ENCODE data around the gene RGS9. TPM values are rescaled to one million over a fixed set of nuclear protein-coding genes. Genes with fewer than 3 reads are reported as not detected.
"Not testable (repeated sequence)": the region's sequence is repeated elsewhere in the genome, so short reads cannot be mapped to it uniquely, and the experiment has no call there.

Gene RGS9
- total RNA-seq, 2 donors from 2014 or later = 4.3 to 4.4 TPM

- Histone ChIP-seq H3K27me3 (no peaks in the 10 kb centered on the region), H3K4me1 (no peaks in the 10 kb centered on the region), H3K36me3 (replicated peaks in 1 of 2; ENCODE audit: insufficient read depth in 1 of 2, low read depth in 2 of 2) (no peaks in the 10 kb centered on the region), H3K4me3 (no peak overlapping the region), H3K9me3 (no peaks in the 10 kb centered on the region), H3K27ac (no peak overlapping the region)
- intact Hi-C loops (cut with DNase I) = no loop called here
- ATAC-seq (no peak), DNase-seq (no peak)
- TF ChIP-seq, protein P1, sequence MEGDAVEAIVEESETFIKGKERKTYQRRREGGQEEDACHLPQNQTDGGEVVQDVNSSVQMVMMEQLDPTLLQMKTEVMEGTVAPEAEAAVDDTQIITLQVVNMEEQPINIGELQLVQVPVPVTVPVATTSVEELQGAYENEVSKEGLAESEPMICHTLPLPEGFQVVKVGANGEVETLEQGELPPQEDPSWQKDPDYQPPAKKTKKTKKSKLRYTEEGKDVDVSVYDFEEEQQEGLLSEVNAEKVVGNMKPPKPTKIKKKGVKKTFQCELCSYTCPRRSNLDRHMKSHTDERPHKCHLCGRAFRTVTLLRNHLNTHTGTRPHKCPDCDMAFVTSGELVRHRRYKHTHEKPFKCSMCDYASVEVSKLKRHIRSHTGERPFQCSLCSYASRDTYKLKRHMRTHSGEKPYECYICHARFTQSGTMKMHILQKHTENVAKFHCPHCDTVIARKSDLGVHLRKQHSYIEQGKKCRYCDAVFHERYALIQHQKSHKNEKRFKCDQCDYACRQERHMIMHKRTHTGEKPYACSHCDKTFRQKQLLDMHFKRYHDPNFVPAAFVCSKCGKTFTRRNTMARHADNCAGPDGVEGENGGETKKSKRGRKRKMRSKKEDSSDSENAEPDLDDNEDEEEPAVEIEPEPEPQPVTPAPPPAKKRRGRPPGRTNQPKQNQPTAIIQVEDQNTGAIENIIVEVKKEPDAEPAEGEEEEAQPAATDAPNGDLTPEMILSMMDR (IDR thresholded peaks at IDR 0.05) = no peak
- TF ChIP-seq POLR2A (IDR thresholded peaks at IDR 0.05) = no peak
- WGBS, 2 donors = 51 to 65% methylated on average over 4 of the region's 4 CpGs
Observed at GRCh38 chr17:65177901-65178300, 40.7 kb downstream of the RGS9 start.

- intact Hi-C loops (cut with DNase I); DNase-seq; H3K27ac ChIP-seq; H3K4me3 ChIP-seq; H3K36me3 ChIP-seq (replicated peaks in 1 of 2; ENCODE audit: insufficient read depth in 1 of 2, low read depth in 2 of 2); H3K27me3 ChIP-seq; H3K4me1 ChIP-seq; H3K9me3 ChIP-seq; ATAC-seq: not testable (repeated sequence)
- WGBS, 2 donors = 79 to 80% methylated on average over 12 of the region's 12 CpGs
Observed at GRCh38 chr17:65180276-65180675, 43.1 kb downstream of the RGS9 start.

DNA sequence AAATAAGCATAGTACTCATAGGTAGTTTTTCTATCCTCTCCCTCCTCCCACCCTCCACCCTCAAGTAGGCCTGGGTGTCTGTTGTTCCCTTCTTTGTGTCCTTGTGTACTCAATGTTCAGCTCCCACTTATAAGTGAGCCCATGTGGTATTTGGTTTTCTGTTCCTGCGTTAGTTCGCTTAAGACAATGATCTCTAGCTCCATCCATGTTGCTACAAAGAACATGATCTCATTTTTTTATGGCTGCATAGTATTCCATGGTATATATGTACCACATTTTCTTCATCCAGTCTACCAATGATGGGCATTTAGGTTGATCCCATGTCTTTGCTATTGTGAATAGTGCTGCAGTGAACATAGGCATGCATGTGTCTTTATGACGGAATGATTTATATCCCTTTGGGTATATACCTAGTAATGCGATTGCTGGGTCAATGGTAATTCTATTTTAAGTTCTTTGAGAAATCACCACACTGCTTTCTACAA is 43.6 kb downstream of the RGS9 start:
- H3K27me3 ChIP-seq; DNase-seq; ATAC-seq; H3K4me3 ChIP-seq; H3K9me3 ChIP-seq; H3K27ac ChIP-seq; H3K36me3 ChIP-seq (replicated peaks in 1 of 2; ENCODE audit: insufficient read depth in 1 of 2, low read depth in 2 of 2); H3K4me1 ChIP-seq; intact Hi-C loops (cut with DNase I): not testable (repeated sequence)
- WGBS, 2 donors = 87 to 93% methylated on average over 4 of the region's 4 CpGs

GRCh38 chr17:65181237-65182061 is 44.3 kb downstream of the RGS9 start:
- H3K9me3 ChIP-seq = no peaks in the 10 kb centered on the region
- ATAC-seq = no peak
- H3K4me1 ChIP-seq = no peaks in the 10 kb centered on the region
- no peaks in the 10 kb centered on the region for H3K27me3 ChIP-seq
- no peaks in the 10 kb centered on the region for H3K36me3 ChIP-seq (replicated peaks in 1 of 2; ENCODE audit: insufficient read depth in 1 of 2, low read depth in 2 of 2)
- H3K4me3 ChIP-seq = no peak overlapping the region
- intact Hi-C loops (cut with DNase I) = no loop called here
- WGBS, 2 donors = 65 to 73% methylated on average over 4 to 9 of the region's 9 CpGs
- no peak for TF ChIP-seq POLR2A (IDR thresholded peaks at IDR 0.05)
- TF ChIP-seq, protein P1 (IDR thresholded peaks at IDR 0.05) = no peak
- no peak overlapping the region for H3K27ac ChIP-seq
- DNase-seq = no peak

DNA sequence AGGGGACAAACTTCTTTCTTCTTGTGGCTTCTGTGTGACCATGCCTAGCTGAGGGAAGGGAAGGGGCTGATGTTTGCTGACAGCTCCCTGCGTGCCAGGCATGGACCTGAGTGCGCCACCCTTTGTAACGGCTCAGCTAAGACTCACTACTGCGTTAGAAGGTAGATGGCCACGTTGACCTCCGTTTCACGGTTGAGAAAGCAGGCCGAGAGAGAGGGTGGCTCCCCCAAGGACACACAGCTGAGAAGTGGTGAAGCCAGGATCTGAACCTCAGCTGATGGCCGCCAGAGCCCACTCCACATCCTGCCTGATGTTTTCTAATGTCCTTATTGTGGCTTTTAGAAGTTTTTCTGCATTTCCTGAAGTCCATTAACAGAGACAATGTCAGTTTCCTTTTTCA is 45.1 kb downstream of the RGS9 start:
- H3K4me1 ChIP-seq = no peaks in the 10 kb centered on the region
- TF ChIP-seq POLR2A (IDR thresholded peaks at IDR 0.05) = no peak
- TF ChIP-seq, protein P1 (IDR thresholded peaks at IDR 0.05) = no peak
- no peak overlapping the region for H3K4me3 ChIP-seq
- intact Hi-C loops (cut with DNase I) = no loop called here
- no peak for ATAC-seq
- H3K9me3 ChIP-seq = no peaks in the 10 kb centered on the region
- no peak for DNase-seq
- 78 to 81% methylated on average over 9 of the region's 9 CpGs for WGBS, 2 donors
- H3K27me3 ChIP-seq = no peaks in the 10 kb centered on the region
- no peak overlapping the region for H3K27ac ChIP-seq
- H3K36me3 ChIP-seq (replicated peaks in 1 of 2; ENCODE audit: insufficient read depth in 1 of 2, low read depth in 2 of 2) = no peaks in the 10 kb centered on the region

DNA sequence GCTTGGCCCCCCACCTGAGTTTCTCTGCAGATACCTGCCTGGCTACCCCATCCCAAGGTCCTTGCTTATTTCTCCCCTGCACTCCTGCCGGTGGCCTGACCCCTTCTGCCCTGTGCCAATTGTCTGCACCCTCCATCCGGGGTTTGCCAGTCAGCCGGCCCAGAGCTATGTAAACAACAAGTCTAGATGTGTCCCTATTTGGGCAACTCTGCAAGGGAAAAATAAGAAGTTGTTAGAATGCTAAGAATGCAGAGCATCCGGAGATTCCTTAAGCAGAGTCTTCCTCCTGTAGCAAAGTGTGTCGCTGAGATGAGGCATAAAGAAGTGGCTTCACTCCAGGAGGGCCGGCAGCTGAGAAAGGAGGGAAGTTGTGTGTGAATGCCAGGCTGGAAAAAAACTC is 46.6 kb downstream of the RGS9 start:
- 36 to 39% methylated on average over 6 of the region's 6 CpGs for WGBS, 2 donors
- DNase-seq = no peak
- no peak for TF ChIP-seq POLR2A (IDR thresholded peaks at IDR 0.05)
- TF ChIP-seq, protein P1 (IDR thresholded peaks at IDR 0.05) = no peak
- no peaks in the 10 kb centered on the region for H3K27me3 ChIP-seq
- no peaks in the 10 kb centered on the region for H3K9me3 ChIP-seq
- intact Hi-C loops (cut with DNase I) = no loop called here
- H3K4me3 ChIP-seq = no peak overlapping the region
- H3K27ac ChIP-seq = no peak overlapping the region
- H3K4me1 ChIP-seq = no peaks in the 10 kb centered on the region
- no peak for ATAC-seq
- no peaks in the 10 kb centered on the region for H3K36me3 ChIP-seq (replicated peaks in 1 of 2; ENCODE audit: insufficient read depth in 1 of 2, low read depth in 2 of 2)

Measured in body of pancreas (tissue), 4 donors.